Right lobe of liver (tissue), 4 donors: ENCODE results near the gene PRRC2A.

ENCODE experiments used
- CTCF ChIP-seq, 4 donors: fragments of 200-600 bp in 3 of 4; fragments of 450-650 bp in 1 of 4; IDR thresholded peaks; one replicate each; pipeline versions ENCODE4 v1.5.1 to v1.8.0; 2016 to 2022; ENCODE audit warnings: antibody characterized with exemption in 4 of 4, mild to moderate bottlenecking in 2 of 4
- POLR2A ChIP-seq: fragments of 450-650 bp; IDR thresholded peaks from one replicate; pipeline ENCODE4 v1.6.1; 2017; ENCODE audit warnings: antibody characterized with exemption, mild to moderate bottlenecking
- donor health status: DM: no; HTN: no; CAD: no.
- donor health status: DM: no; HTN: no; CAD: no.
- donor health status: DM: no; HTN: yes; CAD: no.

GRCh38 chr6:31658983-31659648 lies 38.6 kb downstream of the PRRC2A start:
- TF ChIP-seq POLR2A, result no peak
- no peak for TF ChIP-seq CTCF (IDR thresholded peaks at IDR 0.05)
